Prostate gland (tissue), 2 donors: ENCODE results near the gene MEMO1.

Source experiments
- CTCF ChIP-seq, 4 experiments: fragments of 200-600 bp in 2 of 4; fragments of 450-650 bp in 2 of 4; sonication (generic) in 2 of 4; IDR thresholded peaks; 1 replicate in 3 of 4; 2 replicates in 1 of 4; pipeline ENCODE4 v1.5.1; 2016 to 2019; ENCODE audit warnings: antibody characterized with exemption in 4 of 4, mild to moderate bottlenecking in 2 of 4, moderate library complexity in 2 of 4
- POLR2A ChIP-seq: fragments of 450-650 bp; IDR thresholded peaks from one replicate; pipeline ENCODE4 v1.6.1; 2016; ENCODE audit warnings: antibody characterized with exemption, mild to moderate bottlenecking
- POLR2AphosphoS5 ChIP-seq: sonication (generic); formaldehyde crosslinking; IDR thresholded peaks from one replicate; pipeline ENCODE4 v1.6.1; 2017; ENCODE audit warnings: antibody characterized with exemption

DNA sequence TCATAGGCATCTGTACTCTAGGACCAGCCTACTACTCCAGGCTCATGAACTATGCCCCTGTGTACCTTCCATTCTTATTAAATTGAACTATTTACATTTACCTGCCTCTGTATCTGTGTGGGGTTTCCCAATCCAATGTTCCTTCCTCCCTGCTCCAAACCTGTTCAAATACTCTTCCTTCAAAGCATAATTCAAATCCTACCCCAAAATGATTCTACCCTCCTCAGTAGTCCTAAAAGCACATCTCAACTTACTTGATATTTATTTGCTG, 3.8 kb downstream of the MEMO1 start:
- TF ChIP-seq POLR2AphosphoS5 (no peak), POLR2A (no peak), CTCF (IDR thresholded peaks at IDR 0.05) (no peak)
